Measurements from ENCODE around the gene INKA1. TPM values are rescaled to one million over a fixed set of nuclear protein-coding genes. Genes with fewer than 3 reads are reported as not detected.
"Not testable (repeated sequence)": the region's sequence is repeated elsewhere in the genome, so short reads cannot be mapped to it uniquely, and the experiment has no call there.

The INKA1 gene
- 12.3 TPM for total RNA-seq

DNA sequence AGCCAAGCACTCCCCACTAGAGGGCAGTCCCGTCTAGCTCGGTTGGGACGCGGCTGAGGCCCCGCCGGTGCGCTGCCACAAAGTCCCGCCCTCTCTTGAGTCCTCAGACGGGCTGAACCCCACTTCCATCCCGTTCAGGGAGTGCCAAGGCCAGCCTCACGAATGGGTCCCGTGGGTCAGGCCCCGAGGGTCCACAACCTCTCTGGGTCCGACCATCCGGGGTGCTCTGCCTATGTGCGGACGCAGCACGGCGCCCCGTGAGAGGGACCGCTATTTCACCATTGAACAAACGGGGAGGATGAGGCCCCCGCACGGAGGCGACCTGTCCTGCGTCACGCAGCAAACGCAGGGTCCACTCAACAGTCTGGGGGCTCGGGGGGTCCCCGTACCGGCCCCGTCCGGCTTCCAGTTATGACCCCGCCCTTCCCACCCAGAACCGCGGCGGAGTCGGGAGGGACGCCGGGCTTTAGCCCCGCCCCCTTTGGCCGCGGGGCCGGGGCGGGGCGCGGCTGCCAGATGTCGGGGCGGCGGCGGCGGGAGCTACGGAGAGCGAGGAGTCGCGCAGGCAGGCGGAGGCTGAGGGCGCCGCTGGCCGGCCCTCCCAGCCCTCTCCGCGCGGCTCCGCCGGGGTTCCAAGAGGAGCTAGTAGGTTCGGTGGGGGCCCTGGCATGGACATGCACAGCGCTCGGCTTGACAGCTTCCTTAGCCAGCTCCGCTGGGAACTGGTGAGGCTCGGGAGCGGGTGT lies at the start of gene INKA1:
INKA1 (plus strand) TSS at position 543 of the 746 bp plus-strand sequence; CDS start at position 675, 132 bp downstream.
- DNase-seq: peak; percentile 79

DNA sequence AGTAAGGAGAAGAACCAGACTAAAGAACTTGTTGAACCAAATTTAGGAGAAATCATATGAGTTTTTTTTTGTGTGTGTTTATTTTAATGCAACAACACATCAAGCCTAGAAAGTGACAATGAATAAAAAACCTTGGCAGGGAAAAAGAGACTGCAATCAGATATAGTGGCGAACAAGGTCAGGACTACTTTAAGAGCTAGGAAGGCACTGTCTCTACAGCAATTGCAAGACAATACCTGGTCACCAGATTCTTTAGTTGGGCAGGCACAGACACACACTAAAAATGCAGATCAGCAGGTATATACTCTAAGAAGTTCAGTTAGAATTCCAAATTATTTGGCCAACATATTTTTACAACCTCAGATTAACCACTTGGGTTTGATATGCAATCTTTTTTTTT lies 48.5 kb upstream of the INKA1 start:
- DNase-seq: no peak

DNA sequence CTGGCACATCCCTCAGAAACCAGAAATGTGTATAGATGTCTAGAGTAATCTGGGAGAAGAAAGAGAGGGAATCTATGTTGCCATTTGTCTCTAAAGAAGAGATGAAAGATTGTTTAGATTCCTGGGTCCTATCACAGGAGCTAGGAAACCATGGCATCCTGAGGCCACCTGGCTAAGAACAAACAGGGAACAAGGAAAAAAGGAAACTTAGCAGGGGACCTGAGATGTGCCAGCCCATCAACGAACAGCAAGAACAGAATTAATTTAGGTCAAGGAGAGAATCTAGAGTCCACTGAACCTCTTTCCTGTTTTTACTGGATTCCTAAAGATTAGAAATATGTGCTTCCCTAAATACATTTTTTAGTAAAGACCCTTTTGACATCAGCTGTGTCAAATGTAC lies 47.0 kb upstream of the INKA1 start:
- DNase-seq: no peak

DNA sequence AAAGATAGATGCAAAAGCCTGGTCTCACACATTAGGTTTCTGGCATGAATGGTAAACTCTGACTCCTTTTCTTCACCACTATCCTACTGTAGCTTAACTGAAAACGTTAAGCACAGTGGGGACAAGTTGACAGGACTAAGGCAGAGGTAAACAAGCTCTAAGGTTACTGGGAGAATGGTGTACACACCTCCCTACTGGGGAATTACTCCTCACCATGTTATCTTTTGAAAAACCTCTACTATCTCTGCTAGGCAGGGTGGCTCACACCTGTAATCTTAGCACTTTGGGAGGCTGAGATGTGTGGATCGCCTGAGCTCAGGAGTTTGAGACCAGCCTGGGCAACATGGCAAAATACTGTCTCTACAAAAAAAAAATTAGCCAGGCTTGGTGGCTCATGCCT lies 45.9 kb upstream of the INKA1 start:
- no peak for DNase-seq

DNA sequence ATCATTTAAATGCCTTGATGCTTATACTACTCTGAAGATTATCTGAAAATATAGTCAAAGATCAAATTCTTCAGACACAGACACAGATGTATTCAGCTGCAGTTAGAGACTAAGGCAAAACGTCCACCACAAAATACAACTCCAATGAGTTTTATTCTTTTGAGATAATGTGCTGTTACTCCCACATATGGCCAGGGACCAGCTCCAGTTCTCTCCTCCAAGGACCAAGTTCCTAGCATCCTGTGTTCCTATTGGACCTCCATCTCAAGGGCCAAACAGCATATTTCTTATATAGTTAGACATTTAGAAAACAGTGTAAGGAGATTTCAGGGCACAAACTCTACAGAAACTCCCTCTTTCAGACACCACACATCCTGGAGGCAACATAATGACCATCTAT lies 43.8 kb upstream of the INKA1 start:
- no peak for DNase-seq

DNA sequence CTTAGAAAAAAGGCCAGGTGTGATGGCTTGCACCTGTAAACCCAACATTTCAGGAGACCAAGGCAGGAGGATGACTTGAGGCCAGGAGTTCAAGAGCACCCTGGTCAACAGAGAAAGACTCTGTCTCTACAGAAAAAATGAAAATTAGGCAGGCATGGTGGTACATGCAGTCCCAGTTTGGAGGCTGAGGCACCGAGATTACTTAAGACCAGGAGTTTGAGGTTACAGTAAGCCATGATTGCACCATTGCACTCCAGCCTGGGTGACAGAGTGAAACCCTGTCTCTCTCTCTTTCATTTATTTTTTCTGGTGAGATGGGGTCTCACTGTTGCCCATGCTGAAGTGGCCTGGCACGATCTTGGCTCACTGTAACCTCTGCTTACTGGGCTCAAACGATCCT lies 41.4 kb upstream of the INKA1 start:
- no peak for DNase-seq

DNA sequence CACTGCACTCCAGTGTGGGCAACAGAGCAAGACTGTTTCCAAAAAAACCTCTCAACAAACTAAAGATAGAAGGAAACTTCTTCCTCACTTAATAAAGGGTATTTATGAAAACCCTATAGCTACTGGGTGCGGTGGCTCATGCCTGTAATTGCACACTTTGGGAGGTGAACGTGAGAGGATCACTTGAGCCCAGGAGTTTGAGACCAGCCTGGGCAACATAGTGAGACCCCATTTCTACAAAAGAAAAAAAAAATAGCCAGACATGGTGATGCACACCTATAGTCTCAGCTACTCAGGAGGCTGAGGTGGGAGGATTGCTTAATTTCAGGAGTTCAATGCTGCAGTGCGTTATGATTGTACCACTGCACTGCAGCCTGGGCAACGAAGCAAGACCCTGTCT lies 39.1 kb upstream of the INKA1 start:
- no peak for DNase-seq

DNA sequence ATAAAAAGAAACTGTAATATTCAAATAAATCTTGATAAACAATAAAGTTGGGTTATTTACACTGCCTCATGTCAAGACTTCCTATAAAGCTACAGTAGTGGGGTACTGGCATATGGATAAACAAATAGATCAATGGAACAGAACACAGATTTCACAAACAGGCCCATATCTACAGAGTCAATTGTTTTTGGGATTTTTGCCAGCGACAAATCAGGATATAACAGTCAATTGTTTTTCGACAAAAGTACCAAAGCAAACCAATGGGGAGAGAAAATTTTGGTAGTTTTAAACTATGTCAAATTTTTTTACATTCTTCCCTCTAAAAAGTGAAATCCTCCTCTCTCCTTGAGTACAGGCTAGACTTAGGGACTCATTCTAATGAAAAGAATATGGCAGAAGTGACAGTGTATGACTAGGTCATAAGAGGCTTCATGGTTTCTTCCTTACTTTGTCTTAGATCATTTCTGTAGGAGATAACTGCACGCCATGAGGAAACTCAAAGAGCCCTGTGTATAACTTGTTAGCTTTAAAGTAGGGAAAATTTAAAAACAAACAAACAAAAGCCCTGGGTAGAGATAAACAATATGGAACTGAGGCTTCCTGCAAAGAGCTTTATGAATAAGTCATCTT lies 33.7 kb upstream of the INKA1 start:
- no peak for DNase-seq

DNA sequence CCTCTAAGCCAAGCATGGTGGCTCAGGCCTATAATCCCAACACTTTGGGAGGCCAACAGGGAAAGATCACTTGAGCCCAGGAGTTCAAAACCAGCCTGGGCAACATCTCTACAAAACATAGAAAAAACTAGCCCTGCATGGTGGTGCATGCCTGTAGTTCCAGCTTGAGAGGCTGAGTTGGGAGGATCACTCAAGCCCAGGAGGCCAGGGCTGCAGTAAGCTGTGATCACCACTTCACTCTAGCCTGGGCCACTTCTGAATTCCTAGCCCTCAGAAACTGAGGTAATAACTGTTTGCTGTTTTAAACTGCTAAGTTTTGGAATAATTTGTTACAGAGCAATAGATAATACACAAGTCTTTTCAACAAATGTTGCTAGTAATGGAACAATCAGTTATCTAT lies 33.1 kb upstream of the INKA1 start:
- no peak for DNase-seq

DNA sequence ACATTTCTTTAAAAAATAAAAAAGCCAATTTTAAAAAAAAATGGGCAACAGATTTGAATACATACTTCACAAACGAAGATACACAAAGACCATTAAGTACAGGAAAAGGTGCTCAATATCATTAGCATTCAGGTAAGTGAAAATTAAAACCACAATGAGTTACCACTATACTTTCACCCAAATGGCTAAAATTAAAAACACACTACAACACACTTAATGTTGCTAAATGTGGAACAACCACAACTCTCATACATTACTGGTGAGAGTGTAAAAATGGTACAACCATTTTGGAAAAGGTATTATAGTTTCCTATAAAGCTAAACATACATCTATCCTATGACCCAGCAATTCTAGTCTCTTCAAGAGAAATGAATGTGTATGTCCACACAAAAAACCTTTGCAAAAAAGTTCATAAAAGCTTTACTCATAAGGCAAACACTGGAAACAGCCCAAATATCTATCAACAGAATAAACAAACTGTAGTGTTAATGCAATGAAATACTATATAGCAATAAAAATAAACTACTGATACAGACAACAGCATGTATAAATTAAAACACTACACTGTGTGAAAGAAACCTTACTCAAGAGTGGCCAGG lies 31.6 kb upstream of the INKA1 start:
- no peak for DNase-seq

DNA sequence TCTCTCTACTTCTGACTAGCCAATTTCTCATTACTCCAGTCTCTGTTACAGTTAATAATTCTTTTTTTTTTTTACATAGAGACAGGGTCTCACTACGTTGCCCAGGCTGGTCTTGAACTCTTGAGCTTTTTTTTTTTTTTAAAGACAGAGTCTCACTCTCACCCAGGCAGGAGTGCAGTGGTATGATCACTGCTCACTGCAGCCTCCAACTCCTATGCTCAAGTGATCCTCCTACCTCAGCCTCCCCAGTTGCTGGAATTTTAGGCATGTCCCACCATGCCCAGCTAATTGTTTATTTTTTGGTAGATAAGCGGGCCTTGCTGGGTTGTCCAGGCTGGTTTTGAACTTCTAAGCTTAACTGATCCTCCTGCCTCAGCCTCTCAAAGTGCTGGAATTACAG lies 30.4 kb upstream of the INKA1 start:
- no peak for DNase-seq

DNA sequence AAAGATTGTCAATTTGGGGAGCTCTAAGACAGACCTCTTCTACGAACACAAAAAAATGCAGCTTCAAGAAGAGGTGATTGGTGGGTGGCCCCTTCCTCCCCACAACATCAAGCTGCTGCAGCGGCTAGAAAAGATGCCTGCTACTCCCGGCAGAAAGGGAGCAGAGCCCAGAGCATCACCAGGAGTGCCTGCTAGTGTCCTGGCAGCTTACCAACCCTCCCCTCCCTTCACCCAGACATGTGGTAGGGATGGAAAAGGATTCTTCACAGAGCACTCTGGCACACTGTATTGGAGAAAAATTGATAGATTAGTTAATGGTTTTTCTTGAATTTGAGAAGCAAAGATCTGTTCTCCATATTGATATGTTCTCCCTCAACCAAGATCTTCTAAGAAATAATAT lies 27.5 kb upstream of the INKA1 start:
- peak; percentile 50 for DNase-seq

DNA sequence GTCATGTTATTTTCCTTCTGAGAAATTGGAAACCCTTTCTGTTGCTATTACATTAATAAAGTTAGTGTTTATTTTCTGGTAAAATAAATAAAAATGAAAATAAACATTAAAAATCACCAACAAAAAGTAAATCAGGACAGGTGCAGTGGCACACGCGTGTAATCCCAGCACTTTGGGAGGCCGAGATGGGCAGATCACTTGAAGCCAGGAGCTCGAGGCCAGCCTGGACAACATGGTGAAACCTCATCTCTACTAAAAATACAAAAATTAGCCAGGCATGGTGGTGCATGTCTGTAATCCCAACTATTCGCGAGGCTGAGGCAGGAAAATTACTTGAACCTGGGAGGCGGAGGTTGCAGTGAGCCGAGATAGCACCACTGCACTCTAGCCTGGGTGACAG lies 27.0 kb upstream of the INKA1 start:
- not testable (repeated sequence) for DNase-seq

DNA sequence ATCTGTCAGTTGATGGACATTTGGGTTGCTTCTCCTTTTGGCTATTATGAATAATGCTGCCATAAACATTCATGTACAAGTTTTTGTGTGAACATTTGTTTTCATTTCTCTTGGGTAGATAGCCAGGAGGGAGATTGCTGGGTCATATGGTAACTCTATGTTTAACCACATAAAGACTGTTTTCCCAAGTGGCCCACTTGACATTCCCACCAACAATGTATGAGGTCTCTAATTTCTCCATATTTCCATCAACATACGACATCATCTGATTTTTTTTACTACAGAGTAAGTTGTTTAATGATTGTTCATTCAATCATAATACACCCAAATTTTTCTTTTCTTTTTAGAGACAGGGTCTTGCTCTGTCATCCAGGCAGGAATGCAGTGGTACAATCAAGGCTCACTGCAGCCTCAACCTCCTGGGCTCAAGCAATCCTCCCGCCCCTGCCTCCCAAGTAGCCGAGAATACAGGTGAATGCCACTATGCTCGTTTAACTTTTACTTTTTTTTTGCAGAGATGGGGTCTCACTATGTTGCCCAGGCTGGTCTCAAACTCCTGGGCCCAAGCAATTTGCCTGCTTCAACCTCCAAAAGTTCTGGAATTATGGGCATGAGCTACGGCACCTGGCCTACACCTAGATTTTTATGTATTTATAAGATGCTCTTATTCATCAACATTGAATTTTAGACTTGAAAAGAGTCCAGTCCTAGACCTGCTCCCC lies 23.5 kb upstream of the INKA1 start:
- no peak for DNase-seq

DNA sequence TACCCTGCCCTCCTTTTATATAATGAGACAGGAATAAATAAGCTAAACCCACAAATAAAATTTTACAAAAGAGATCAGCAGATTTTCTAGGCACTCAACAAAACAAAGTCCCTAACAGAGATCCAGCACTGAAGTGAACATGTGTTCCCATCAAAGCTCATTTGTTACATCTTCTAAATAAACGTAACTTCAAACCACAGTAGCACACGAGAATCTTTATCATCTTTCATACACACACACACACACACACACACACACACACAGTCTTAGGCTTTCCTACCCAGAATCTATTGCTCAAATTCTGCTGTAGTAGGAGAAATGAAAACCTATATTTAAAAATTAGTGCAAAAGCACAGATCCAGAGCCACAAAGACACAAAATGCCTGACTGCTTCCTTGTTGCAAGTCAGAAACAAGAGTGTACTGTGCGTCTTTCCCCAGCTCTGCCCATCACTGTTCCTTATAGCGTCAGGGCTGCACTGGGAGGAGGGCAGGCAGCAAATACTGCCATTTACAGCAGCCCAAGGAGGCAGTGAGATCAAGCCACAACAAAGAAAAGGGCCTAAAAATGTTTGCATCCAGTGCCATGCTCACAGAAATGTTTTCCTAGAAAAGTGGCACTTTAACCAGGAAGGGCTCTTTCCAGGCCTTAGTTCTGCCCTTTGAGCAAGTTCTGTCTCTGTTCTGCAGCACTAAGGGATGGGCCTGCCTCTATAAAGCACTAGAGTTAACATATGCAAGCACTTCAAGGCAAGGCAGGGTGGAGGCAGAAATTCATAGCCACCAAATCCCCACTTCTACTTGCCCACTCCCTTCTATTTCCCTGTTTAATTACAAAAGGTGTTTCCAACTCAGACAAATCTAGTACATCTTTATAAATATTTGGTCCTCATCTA lies 22.7 kb upstream of the INKA1 start:
- DNase-seq: no peak

DNA sequence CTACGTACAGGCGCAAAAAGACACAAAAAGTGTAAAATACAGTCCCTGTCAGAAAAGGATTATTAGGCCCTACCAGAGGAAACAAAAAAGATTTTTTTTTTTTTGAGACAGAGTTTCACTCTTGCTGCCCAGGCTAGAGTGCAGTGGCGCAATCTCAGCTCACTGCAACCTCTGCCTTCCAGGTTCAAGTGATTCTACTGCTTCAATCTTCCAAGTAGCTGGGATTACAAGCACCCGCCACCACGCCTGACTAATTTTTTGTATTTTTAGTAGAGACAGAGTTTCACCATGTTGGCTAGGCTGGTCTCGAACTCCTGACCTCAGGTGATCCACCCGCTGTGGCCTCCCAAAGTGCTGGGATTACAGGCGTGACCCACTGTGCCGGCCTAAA lies 22.1 kb upstream of the INKA1 start:
- not testable (repeated sequence) for DNase-seq

DNA sequence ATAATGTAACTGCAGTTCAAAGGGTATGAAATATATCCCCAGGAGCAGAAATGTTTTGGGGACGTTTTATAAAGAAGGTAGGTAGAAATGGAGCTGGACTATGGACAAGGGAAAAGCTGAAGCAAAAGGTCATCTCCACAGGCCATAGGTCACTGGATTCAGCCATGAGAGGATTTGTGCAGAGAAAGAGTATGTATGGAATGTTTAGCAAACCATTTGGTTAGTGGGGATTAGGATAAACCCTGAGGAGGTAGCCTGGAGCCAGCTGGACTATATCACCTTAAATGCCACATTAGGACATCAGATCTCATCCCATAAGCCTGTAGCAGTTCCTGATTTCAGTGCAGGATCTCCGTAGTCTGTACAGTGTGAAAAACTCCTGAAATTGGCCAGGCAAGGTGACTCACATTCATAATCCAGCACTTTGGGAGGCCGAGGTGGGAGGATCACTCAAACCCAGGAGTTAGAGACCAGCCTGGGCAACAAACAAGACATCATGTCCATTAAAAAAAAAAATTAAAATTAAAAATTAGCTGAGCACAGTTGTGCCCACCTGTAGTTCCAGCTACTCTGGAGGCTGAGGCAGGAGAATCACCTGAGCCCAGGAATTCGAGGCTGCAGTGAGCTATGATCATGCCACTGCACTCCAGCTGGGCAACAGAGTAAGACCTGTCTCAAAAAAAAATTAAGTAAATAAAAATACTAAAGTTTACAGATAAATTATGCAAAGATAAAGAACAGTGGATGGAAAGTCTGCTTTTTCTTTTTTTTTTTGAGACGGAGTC lies 21.5 kb upstream of the INKA1 start:
- DNase-seq: no peak

DNA sequence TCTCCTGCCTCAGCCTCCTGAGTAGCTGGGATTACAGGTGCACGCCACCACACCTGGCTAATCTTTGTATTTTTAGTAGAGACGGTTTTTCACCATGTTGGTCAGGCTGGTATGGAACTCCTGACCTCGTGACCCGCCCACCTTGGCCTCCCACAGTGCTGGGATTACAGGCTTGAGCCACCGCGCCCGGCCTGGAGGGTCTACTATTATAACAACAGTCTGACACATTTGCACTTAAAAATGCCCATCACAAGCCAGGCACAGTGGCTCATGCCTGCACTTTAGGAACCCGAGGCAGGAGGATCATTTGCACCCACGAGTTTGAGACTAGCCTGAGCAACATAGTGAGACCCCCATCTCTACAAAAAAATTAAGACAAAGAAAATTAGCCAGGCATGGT lies 20.8 kb upstream of the INKA1 start:
- not testable (repeated sequence) for DNase-seq

DNA sequence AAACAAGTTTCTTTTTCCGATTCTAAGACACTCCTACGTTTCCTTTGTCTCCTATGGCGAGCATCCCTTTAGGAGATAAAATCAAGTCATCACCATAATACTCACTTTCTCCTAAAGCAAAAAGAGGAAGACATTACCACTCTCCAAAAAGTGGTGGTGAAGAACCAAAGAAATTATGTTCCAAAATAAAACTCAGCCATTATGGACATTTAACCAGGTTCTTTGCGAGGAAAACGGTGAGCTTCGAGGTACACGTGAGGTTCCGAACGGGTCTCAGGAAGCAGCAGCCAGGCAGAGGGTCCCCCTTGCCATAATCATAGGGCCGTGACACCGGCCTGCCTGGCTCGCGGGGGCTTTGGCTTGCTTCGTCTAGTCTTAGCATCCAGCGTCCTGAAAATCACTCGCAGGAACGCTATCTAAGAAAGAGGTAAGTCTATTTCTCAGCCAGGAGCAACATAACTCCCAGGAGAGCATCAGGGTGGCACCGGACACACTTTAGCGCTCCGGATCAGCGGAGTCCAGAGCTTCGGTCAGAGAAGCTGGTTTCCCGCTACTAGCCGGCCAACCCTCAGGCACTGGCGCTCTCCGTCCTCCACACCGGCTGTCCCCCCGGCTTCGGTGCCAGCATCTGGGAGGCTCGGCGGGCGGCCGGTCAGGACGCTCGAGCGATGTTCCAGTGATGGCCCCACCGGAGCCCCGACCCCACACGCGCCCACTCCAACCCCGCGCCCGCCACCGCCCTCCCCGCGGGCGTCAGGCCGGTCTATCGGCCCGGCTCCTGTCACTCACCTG lies 17.3 kb upstream of the INKA1 start:
- DNase-seq: peak; percentile 70

All from occipital lobe (tissue), 2 donors.